NT2/D1 (cell line): ENCODE results near the gene TACR2.

ENCODE experiments used
- YY1 ChIP-seq: IDR thresholded peaks from 2 replicates; pipeline ENCODE4 v1.6.1; 2011; ENCODE audit not compliant: insufficient read length, insufficient read depth
- ZNF274 ChIP-seq: IDR thresholded peaks from 2 replicates; pipeline ENCODE4 v1.6.1; 2011; ENCODE audit warnings: mild to moderate bottlenecking, low read depth, low read length

DNA sequence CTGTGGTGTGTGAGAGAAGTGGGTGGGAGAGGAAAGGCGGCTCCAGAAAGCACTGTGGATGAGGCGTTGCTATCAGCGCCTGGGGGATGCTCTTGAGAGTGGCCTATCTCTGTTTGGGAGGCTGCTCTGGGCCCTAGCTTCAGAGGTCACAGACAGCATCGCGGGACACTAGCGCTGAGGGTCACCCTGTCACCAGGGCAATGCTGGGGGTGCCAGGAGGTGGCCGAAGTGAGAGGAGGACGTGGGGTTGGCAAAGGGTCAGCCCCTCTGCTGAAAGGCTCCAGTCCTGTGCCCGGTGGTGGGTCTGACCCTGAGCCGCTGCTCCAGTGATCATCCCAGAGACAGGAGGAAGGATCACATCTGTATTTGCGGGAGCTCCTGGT, 3.0 kb upstream of the TACR2 start:
- TF ChIP-seq YY1 (no peak), ZNF274 (no peak)
